Activated T-helper 17 cell treated with anti-CD3 and anti-CD28 coated beads, Interleukin-2, amount 50 U/mL, for 72 hours (primary cell): ENCODE measurements around the gene PAX8. TPM values are rescaled to one million over a fixed set of nuclear protein-coding genes. Genes with fewer than 3 reads are reported as not detected.

Experiments
- ATAC-seq: fragments of 150-1000 bp; cut with Tn5 transposase; replicated peaks from 2 replicates; pipeline ENCODE4 v1.10.0; 2021; ENCODE audit warnings: mild to moderate bottlenecking, moderate library complexity
- H3K27ac Mint-ChIP-seq: one replicate; pipeline ENCODE4 v1.8.0; 2022; ENCODE audit warnings: mixed read lengths
- H3K27me3 Mint-ChIP-seq: one replicate; pipeline ENCODE4 v1.8.0; 2022; ENCODE audit warnings: mixed read lengths
- H3K36me3 Mint-ChIP-seq: one replicate; pipeline ENCODE4 v1.8.0; 2022; ENCODE audit warnings: low read depth, mild to moderate bottlenecking, mixed read lengths
- H3K4me1 Mint-ChIP-seq: one replicate; pipeline ENCODE4 v1.8.0; 2022; ENCODE audit warnings: mixed read lengths
- H3K4me3 Mint-ChIP-seq: one replicate; pipeline ENCODE4 v1.8.0; 2022; ENCODE audit warnings: mild to moderate bottlenecking, mixed read lengths
- H3K9me3 Mint-ChIP-seq: one replicate; pipeline ENCODE4 v1.8.0; 2022; ENCODE audit warnings: mixed read lengths
- total RNA-seq, 2 donors: library from RNA; stranded (reverse); gene quantifications; one replicate each; pipeline ENCODE4 v1.2.3, GENCODE V29; 2022

The PAX8 gene
- total RNA-seq, 2 donors from 2014 or later, result 0.86 to 1.6 TPM

- Mint-ChIP-seq H3K4me3 (no peak overlapping the region), H3K36me3 (no peaks in the 10 kb centered on the region), H3K4me1 (no peaks in the 10 kb centered on the region), H3K27ac (no peak overlapping the region), H3K9me3 (no peaks in the 10 kb centered on the region), H3K27me3 (peaks cover 17% of the 10 kb centered on the region)
- ATAC-seq, result no peak
Measured at GRCh38 chr2:113264713-113265403, 13.9 kb downstream of the PAX8 start.

GRCh38 chr2:113263546-113263945 is 15.2 kb downstream of the PAX8 start:
- peaks cover 17% of the 10 kb centered on the region for H3K27me3 Mint-ChIP-seq
- H3K9me3 Mint-ChIP-seq, result no peaks in the 10 kb centered on the region
- H3K27ac Mint-ChIP-seq, result no peak overlapping the region
- ATAC-seq, result no peak
- H3K4me1 Mint-ChIP-seq, result no peaks in the 10 kb centered on the region
- H3K4me3 Mint-ChIP-seq, result no peak overlapping the region
- no peaks in the 10 kb centered on the region for H3K36me3 Mint-ChIP-seq

GRCh38 chr2:113260991-113261390 is 17.7 kb downstream of the PAX8 start:
- no peak overlapping the region for H3K27ac Mint-ChIP-seq
- H3K9me3 Mint-ChIP-seq, result no peaks in the 10 kb centered on the region
- H3K4me1 Mint-ChIP-seq, result no peaks in the 10 kb centered on the region
- no peak for ATAC-seq
- H3K36me3 Mint-ChIP-seq, result no peaks in the 10 kb centered on the region
- no peak overlapping the region for H3K4me3 Mint-ChIP-seq
- peaks cover 17% of the 10 kb centered on the region for H3K27me3 Mint-ChIP-seq

- Mint-ChIP-seq H3K4me1 (peaks cover 6% of the 10 kb centered on the region), H3K9me3 (no peaks in the 10 kb centered on the region), H3K27me3 (peaks cover 1% of the 10 kb centered on the region), H3K27ac (peak overlapping the region; percentile 24), H3K4me3 (no peak overlapping the region), H3K36me3 (no peaks in the 10 kb centered on the region)
- ATAC-seq, result no peak
Measured at GRCh38 chr2:113258471-113259147, 20.1 kb downstream of the PAX8 start.

- H3K4me1 Mint-ChIP-seq, result peaks cover 15% of the 10 kb centered on the region
- H3K9me3 Mint-ChIP-seq, result no peaks in the 10 kb centered on the region
- H3K27ac Mint-ChIP-seq, result no peak overlapping the region
- no peak overlapping the region for H3K4me3 Mint-ChIP-seq
- H3K36me3 Mint-ChIP-seq, result no peaks in the 10 kb centered on the region
- no peak for ATAC-seq
- no peaks in the 10 kb centered on the region for H3K27me3 Mint-ChIP-seq
Measured at GRCh38 chr2:113257516-113258264, 21.0 kb downstream of the PAX8 start.

- Mint-ChIP-seq H3K4me1 (peaks cover 37% of the 10 kb centered on the region), H3K27ac (no peak overlapping the region), H3K36me3 (no peaks in the 10 kb centered on the region), H3K9me3 (no peaks in the 10 kb centered on the region), H3K27me3 (no peaks in the 10 kb centered on the region), H3K4me3 (no peak overlapping the region)
- no peak for ATAC-seq
Measured at GRCh38 chr2:113255140-113256070, 23.3 kb downstream of the PAX8 start.

GRCh38 chr2:113253453-113253852 is 25.3 kb downstream of the PAX8 start:
- no peaks in the 10 kb centered on the region for H3K9me3 Mint-ChIP-seq
- no peaks in the 10 kb centered on the region for H3K36me3 Mint-ChIP-seq
- no peak for ATAC-seq
- peaks cover 38% of the 10 kb centered on the region for H3K4me1 Mint-ChIP-seq
- no peaks in the 10 kb centered on the region for H3K27me3 Mint-ChIP-seq
- peak overlapping the region; percentile 4 for H3K4me3 Mint-ChIP-seq
- peak overlapping the region; percentile 13 for H3K27ac Mint-ChIP-seq

GRCh38 chr2:113252047-113252590 is 26.6 kb downstream of the PAX8 start:
- Mint-ChIP-seq H3K9me3 (no peaks in the 10 kb centered on the region), H3K4me3 (peak overlapping the region; percentile 4), H3K27me3 (no peaks in the 10 kb centered on the region), H3K4me1 (peaks cover 38% of the 10 kb centered on the region), H3K27ac (peak overlapping the region; percentile 16), H3K36me3 (no peaks in the 10 kb centered on the region)
- ATAC-seq, result no peak

- peaks cover 38% of the 10 kb centered on the region for H3K4me1 Mint-ChIP-seq
- ATAC-seq, result peak; percentile 53
- H3K36me3 Mint-ChIP-seq, result no peaks in the 10 kb centered on the region
- H3K4me3 Mint-ChIP-seq, result peak overlapping the region; percentile 31
- no peaks in the 10 kb centered on the region for H3K9me3 Mint-ChIP-seq
- peak overlapping the region; percentile 46 for H3K27ac Mint-ChIP-seq
- no peaks in the 10 kb centered on the region for H3K27me3 Mint-ChIP-seq
Measured at GRCh38 chr2:113251118-113251517, 27.6 kb downstream of the PAX8 start.

- H3K9me3 Mint-ChIP-seq, result no peaks in the 10 kb centered on the region
- peak; percentile 78 for ATAC-seq
- peak overlapping the region; percentile 9 for H3K4me3 Mint-ChIP-seq
- peaks cover 34% of the 10 kb centered on the region for H3K4me1 Mint-ChIP-seq
- H3K27ac Mint-ChIP-seq, result no peak overlapping the region
- H3K27me3 Mint-ChIP-seq, result no peaks in the 10 kb centered on the region
- no peaks in the 10 kb centered on the region for H3K36me3 Mint-ChIP-seq
Measured at GRCh38 chr2:113248997-113249770, 29.5 kb downstream of the PAX8 start.

- H3K9me3 Mint-ChIP-seq, result no peaks in the 10 kb centered on the region
- peaks cover 13% of the 10 kb centered on the region for H3K4me1 Mint-ChIP-seq
- H3K4me3 Mint-ChIP-seq, result no peak overlapping the region
- ATAC-seq, result no peak
- no peaks in the 10 kb centered on the region for H3K36me3 Mint-ChIP-seq
- no peaks in the 10 kb centered on the region for H3K27me3 Mint-ChIP-seq
- peak overlapping the region; percentile 39 for H3K27ac Mint-ChIP-seq
Measured at GRCh38 chr2:113246606-113247005, 32.1 kb downstream of the PAX8 start.

GRCh38 chr2:113245276-113245711 is 33.4 kb downstream of the PAX8 start:
- Mint-ChIP-seq H3K36me3 (no peaks in the 10 kb centered on the region), H3K4me1 (peaks cover 9% of the 10 kb centered on the region), H3K27ac (no peak overlapping the region), H3K27me3 (no peaks in the 10 kb centered on the region), H3K4me3 (no peak overlapping the region), H3K9me3 (no peaks in the 10 kb centered on the region)
- no peak for ATAC-seq

- Mint-ChIP-seq H3K27ac (no peak overlapping the region), H3K36me3 (peaks cover 14% of the 10 kb centered on the region), H3K4me1 (peaks cover 8% of the 10 kb centered on the region), H3K27me3 (no peaks in the 10 kb centered on the region), H3K9me3 (no peaks in the 10 kb centered on the region), H3K4me3 (no peak overlapping the region)
- no peak for ATAC-seq
Measured at GRCh38 chr2:113242327-113242726, 36.4 kb downstream of the PAX8 start.
